HG03432 (cell line): ENCODE results near the gene CYP19A1.
A peak's percentile ranks its signal among the peaks of the same experiment; 100 is the strongest.

Source experiments
- ATAC-seq: cut with Tn5 transposase; IDR thresholded peaks from one replicate; pipeline ENCODE4 v1.9.1; 2021; ENCODE audit warnings: mild to moderate bottlenecking, moderate library complexity; ENCODE audit not compliant: unreplicated experiment

CYP19A1 gene

GRCh38 chr15:51363383-51363782 lies 25.0 kb upstream of the CYP19A1 start:
- ATAC-seq = no peak

- no peak for ATAC-seq
Observed at GRCh38 chr15:51359981-51360380, 21.6 kb upstream of the CYP19A1 start.

GRCh38 chr15:51356983-51357382 lies 18.6 kb upstream of the CYP19A1 start:
- no peak for ATAC-seq

GRCh38 chr15:51356147-51356546 lies 17.8 kb upstream of the CYP19A1 start:
- no peak for ATAC-seq

GRCh38 chr15:51355096-51355495 lies 16.7 kb upstream of the CYP19A1 start:
- ATAC-seq = no peak

- no peak for ATAC-seq
Observed at GRCh38 chr15:51353976-51354375, 15.6 kb upstream of the CYP19A1 start.

- ATAC-seq = no peak
Observed at GRCh38 chr15:51350723-51351122, 12.3 kb upstream of the CYP19A1 start.

GRCh38 chr15:51349156-51349844 lies 10.9 kb upstream of the CYP19A1 start:
- ATAC-seq = no peak

GRCh38 chr15:51348688-51349087 lies 10.3 kb upstream of the CYP19A1 start:
- peak; percentile 97 for ATAC-seq

GRCh38 chr15:51346136-51346535 lies 7.7 kb upstream of the CYP19A1 start:
- no peak for ATAC-seq

- ATAC-seq = no peak
Observed at GRCh38 chr15:51343466-51343865, 5.1 kb upstream of the CYP19A1 start.

- no peak for ATAC-seq
Observed at GRCh38 chr15:51342227-51342999, 4.0 kb upstream of the CYP19A1 start.

- no peak for ATAC-seq
Observed at GRCh38 chr15:51341366-51342226, 3.2 kb upstream of the CYP19A1 start, which contains the start of gene GLDN. Gene GLDN, plus strand, starts transcription at chr15:51341655. Its CDS starts 30 bp downstream, at chr15:51341685.

GRCh38 chr15:51335538-51336410 lies 2.6 kb downstream of the CYP19A1 start:
- peak; percentile 83 for ATAC-seq

- no peak for ATAC-seq
Observed at GRCh38 chr15:51335087-51335486, 3.3 kb downstream of the CYP19A1 start.

GRCh38 chr15:51334011-51334451 lies 4.4 kb downstream of the CYP19A1 start:
- no peak for ATAC-seq

- ATAC-seq = no peak
Observed at GRCh38 chr15:51333571-51333970, 4.8 kb downstream of the CYP19A1 start.

GRCh38 chr15:51332206-51333147 lies 5.9 kb downstream of the CYP19A1 start:
- ATAC-seq = no peak

- no peak for ATAC-seq
Observed at GRCh38 chr15:51331141-51331540, 7.3 kb downstream of the CYP19A1 start.
